ENCODE data around the gene MEG3. TPM values are rescaled to one million over a fixed set of nuclear protein-coding genes. Genes with fewer than 3 reads are reported as not detected.

The MEG3 gene
- total and polyA plus RNA-seq, 2 of the 4 experiments (the other 2 are of a cell fraction): 31.5 to 556 TPM

DNA sequence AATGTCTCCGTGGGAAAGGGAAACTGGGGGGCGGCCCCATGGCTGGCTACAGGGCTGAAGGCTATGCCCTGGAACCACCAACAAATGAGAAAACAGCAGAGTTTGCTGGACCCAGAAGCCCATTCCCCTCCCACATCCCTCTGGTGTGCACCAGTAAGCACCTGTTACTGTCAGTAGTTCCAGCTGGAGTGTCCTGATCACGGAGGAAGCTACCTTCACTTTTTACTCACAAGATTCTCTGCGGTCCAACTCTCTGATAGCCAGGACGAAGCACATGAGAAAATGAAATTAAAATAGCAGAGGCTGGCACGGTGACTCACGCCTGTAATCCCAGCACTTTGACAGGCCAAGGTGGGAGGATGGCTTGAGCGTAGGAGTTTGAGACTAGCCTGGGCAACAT, 22.7 kb upstream of the MEG3 start:
- H3K14ac ChIP-seq (replicated peaks; ENCODE audit: low read depth, low read length): no peak overlapping the region
- dilution Hi-C loops (cut with HindIII; ENCODE audit: low sequenced_read_pairs, unreplicated experiment): no loop called here
- POLR2A ChIA-PET (ENCODE audit: unreplicated experiment): no interaction called here

More for the DNA sequence above, 22.7 kb upstream of the MEG3 start:
- WGBS, 2 experiments (ENCODE audit: extremely low coverage in 2 of 2, insufficient read length in 1 of 2): no CpG with 5 or more reads among the region's 8 CpGs
- Histone ChIP-seq H4K20me1 (ENCODE audit: insufficient read depth, low read length) (no peaks in the 10 kb centered on the region), H3K4me1 (ENCODE audit: control insufficient read depth, insufficient read depth, low read length) (no peaks in the 10 kb centered on the region), H3K23ac (ENCODE audit: low read depth, low read length) (no peak overlapping the region), H2AFZ (replicated peaks; ENCODE audit: low read length, poor library complexity) (no peak overlapping the region), H4K5ac (ENCODE audit: low read depth, low read length) (no peak overlapping the region), H2BK5ac (ENCODE audit: low read depth, low read length, poor library complexity, severe bottlenecking) (no peak overlapping the region), H3K79me1 (ENCODE audit: low read depth in 1 of 2, low read length in 2 of 2) (no peaks in the 10 kb centered on the region), H3K36me3 (ENCODE audit: control insufficient read depth, insufficient read depth, low read length) (no peaks in the 10 kb centered on the region), H3K4ac (ENCODE audit: low read depth, low read length) (no peak overlapping the region), H2BK20ac (ENCODE audit: low read depth, low read length) (no peak overlapping the region), H2BK120ac (ENCODE audit: low read depth, low read length) (no peak overlapping the region), H3K4me2 (ENCODE audit: low read depth, low read length) (no peak overlapping the region), H2BK15ac (ENCODE audit: low read depth, low read length) (no peak overlapping the region), H3K9me1 (ENCODE audit: insufficient read depth, low read length) (no peaks in the 10 kb centered on the region), H3K56ac (ENCODE audit: extremely low read depth, insufficient read depth, low read length) (no peak overlapping the region), H4K91ac (ENCODE audit: insufficient read depth, low read depth, low read length) (no peak overlapping the region), H4K8ac (ENCODE audit: low read depth in 2 of 2, low read length in 2 of 2) (no peak overlapping the region), H3K27me3 (ENCODE audit: control insufficient read depth, insufficient read depth, low read length) (peaks cover 45% of the 10 kb centered on the region), H2AK9ac (replicated peaks; ENCODE audit: low read depth, low read length, poor library complexity) (no peak overlapping the region), H3K27ac (ENCODE audit: insufficient read depth, low read length) (no peak overlapping the region), H3K18ac (ENCODE audit: low read depth, low read length) (no peak overlapping the region), H3K9me3 (ENCODE audit: control insufficient read depth, insufficient read depth, low read length) (peaks cover 8% of the 10 kb centered on the region), H3K9ac (ENCODE audit: low read depth, low read length) (no peak overlapping the region), H3K4me3 (ENCODE audit: insufficient read depth, low read depth, low read length) (no peak overlapping the region), H2AK5ac (ENCODE audit: low read depth, low read length) (no peak overlapping the region)
- ATAC-seq (ENCODE audit: low read depth) (no peak), DNase-seq (no peak)
- in situ Hi-C loops (cut with MboI; ENCODE audit: low sequenced_read_pairs): no loop called here
- intact Hi-C loops (cut with micrococcal nuclease): no loop called here
- no peak for TF ChIP-seq MAFK (IDR thresholded peaks at IDR 0.05; ENCODE audit: low read depth, low read length)
- TF ChIP-seq RAD21 (IDR thresholded peaks at IDR 0.05; ENCODE audit: low read length): no peak
- no TSS peak for BruUV-seq (replicated peaks)
- CTCF ChIA-PET: no interaction called here
